Activated T-helper 1 cell treated with Interleukin-2 at 50 U/mL for 16 hours (primary cell): ENCODE data around the gene CD300A.

ENCODE experiments used
- DNase-seq: peaks from one replicate; pipeline ENCODE4 v3.0.0-alpha.2; 2020; ENCODE audit warnings: low read depth

CD300A gene

DNA sequence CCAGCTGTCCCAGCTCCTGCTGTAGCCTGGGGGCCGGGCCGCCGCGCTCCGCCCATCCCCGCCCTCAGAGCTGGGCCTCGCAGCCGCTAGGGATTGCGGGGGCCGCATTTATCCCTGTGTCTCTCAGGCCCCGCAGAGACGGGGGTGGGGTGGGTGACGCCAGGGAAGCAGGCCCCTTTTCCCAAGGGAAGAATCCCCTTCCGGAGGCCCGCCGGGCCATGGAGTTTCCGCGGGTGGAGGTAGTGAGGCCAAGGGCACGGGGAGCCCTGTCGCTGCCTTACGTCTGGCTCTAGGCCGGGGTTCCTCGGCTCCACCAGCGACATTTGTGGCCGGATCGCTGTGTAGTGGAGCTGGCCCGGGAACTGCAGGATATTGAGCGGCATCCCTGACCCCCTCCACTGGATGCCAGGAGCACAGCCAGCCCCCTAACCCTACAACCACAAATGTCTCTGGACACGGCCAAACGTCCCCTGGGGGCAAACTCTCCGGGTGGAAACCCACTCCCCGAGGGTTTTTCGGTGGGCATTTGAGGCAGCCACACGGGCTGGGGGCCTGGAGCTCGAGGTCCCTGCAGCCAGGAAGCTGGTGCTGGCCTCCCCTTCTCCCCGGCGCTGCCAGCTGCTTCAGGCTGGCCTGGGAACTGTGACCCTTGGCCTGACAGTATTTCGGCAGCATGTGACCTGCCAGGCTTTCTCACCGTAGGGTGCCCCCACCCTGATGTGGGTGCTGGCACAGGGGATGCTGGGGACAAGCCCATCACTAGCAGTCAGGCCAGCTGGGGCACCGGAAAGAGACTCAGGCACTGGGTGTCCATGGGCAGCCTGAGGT lies 12.0 kb upstream of the CD300A start:
- no peak for DNase-seq

DNA sequence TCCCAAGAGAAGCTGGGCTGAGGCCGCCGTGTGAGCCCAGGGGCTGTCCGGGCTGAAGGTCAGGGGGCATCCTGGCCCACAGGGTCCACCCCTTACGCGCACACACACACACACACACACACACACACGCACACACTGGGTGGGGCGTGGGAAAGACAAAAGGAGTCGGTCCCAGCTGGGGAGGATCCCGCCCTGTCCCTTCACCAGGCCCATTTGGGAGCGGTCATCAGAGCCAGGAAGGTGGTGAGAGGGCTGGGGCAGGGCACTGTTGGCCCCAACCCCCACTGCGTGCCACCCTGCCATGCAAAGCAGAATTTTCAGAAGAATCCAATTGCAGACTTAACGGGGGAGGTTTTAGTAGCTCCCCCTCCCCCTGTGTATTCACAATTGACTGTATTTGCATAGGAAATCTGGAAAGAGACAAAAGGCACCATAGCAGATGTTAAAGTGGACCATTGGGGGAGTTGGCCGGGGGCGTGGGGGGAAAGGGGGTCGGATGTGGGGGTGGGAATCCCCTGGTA lies 11.3 kb upstream of the CD300A start:
- DNase-seq: no peak

DNA sequence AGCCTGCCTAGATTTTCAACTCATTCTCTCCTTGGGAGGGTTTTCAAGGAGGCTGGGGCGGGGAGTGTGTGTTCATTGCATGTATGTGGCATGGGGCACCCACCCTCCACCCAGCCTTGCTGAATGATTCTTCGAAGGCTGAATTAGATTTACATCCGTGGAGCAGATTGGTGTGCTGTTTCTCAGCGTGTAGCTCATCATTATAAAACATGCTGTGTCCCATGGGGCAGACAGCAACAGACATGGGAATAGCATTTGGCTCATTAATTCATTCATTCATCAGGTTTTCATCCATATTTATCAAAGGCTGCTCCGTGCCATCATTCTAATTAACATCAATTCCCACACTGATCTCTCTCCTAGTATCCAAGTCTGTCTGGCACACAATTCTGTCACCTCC lies 10.6 kb upstream of the CD300A start:
- no peak for DNase-seq

DNA sequence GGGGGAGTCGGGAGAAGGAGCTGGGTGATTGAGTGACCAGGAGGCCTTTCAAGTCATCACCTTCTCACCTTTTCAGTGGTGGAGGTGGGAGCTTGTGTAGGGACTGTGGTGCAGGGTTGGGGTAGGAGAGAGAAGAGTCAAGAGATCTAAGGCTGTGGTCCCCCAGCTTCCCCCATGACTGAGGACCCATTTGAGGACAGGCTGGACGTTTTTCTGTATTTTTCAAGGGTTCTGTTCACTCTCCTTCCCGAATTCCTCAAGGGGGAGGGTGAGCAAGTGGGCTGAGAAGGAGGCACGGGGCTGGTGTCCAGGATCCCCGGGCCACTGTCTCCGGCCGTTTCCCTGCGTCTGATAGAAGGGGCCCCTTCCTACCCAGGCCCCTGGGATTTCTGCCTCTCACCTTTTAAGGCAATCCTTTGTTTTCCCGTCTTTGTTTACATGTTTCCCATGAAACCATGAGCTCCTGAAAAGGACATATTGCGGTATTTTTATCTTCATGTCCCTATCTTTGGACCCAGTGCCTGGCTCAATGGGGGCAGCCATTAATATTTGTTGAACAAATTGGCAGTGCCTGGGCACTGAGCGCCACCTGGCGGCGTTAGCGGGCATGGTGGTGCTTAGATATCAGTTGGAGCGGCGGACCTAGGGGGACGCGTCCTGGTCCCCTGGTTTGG lies 9.2 kb upstream of the CD300A start:
- peak; percentile 55 for DNase-seq

DNA sequence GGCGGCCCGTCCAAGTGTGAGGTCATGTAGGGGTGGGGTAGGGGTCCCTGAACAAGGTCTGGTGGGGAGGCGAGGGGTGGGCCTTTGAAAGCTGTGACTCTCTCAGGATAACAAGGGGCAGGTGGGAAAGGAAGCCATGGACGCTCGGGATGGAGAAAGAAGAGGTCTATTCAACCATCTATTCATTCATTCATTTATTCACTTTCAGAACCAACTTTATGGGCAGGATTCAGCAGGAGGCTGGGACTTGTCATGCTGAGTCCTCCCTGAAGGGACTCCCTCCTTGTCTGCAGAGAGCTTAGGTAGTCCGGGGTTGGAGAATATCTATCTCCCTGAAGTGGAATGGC lies 8.6 kb upstream of the CD300A start:
- no peak for DNase-seq

DNA sequence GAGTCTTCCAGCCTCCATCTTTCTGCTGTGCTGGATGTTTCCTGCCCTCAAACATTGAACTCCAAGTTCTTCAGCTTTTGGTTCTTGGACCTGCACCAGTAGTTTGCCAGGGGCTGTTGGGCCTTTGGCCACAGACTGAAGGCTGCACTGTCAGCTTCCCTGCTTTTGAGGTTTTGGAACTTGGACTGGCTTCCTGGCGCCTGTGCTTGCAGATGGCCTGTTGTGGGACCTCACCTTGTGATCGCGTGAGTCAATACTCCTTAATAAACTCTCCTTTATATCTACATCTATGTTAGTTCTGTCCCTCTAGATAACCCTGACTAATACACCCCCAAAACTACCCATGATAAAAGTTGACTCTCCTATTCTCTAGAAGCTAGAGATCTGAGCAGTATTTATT lies 7.6 kb upstream of the CD300A start:
- DNase-seq: no peak

DNA sequence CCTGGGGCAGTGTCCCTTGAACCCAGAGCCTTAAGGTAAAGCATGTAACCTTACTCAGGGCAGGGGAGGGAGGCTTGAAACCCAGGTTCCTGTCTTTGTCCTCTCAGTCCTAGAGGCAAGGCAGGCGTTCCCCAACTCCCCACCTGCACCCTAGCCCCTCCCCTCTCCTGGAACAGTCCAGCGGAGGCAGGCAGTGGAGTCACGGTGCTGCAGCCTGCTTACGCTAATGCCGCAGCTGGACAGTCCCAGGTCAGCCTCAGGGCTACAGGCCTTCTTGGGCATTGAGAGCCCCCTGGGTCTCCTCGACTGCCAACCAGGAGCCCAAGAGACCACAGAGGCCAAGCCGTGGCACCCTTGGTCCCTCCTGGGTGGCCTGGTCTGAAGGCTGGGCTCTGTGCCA lies 6.8 kb upstream of the CD300A start:
- DNase-seq: no peak

DNA sequence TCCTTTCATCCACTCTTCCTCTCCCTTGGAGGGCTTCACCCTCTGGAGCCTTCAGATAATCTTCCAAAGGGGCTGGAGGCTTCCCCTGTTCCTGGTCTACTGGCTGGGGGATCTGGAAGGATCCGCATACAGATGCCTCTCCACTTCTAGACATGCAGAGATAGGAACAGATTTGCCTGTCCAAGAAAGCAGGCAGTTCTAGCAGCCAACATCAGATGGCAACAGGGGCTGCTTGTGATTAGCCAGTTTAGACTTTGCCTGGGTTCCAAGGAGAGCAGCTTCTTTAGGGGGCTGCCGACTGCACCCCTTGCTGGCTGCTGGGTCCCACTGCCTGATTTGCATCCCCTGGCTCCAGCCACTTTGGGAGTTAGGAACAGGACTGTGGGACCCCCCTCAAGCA lies 6.2 kb upstream of the CD300A start:
- DNase-seq: no peak

DNA sequence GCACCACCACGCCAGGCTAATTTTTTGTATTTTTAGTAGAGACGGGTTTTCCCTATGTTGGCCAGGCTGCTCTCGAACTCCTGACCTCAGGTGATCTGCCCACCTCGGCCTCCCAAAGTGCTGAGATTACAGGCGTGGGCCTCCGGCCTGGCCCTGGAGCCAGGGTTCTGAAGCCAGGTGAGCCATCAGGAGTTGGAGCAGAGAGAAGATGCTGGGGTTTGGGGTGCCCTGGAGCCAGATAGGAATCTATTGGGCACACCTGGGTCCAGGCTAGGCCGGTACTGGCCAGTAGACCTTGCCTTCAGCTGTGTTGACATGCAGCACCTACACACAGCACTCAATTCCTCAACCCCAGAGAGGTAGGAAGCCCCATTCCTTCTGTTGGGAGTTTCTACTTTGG lies 5.4 kb upstream of the CD300A start:
- DNase-seq: no peak

DNA sequence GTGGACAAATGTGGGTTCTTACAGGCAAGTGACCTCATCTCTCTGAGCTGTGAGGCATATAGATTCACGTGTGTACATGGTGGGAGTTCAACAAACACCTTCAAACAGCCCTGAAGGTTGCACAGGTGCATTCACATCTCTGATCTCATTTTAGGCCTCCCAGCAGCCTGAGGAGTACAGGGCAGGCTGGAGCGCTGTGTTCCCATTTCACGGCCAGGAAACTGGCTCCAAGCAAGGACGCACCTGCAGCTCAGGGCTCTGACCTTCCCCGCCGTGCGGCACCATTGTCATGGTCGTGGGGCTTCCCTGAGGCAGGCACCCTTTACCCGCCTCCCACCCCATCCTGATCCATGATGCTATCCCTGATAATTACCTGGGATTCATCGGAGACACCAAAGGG lies 4.8 kb upstream of the CD300A start:
- DNase-seq: no peak

DNA sequence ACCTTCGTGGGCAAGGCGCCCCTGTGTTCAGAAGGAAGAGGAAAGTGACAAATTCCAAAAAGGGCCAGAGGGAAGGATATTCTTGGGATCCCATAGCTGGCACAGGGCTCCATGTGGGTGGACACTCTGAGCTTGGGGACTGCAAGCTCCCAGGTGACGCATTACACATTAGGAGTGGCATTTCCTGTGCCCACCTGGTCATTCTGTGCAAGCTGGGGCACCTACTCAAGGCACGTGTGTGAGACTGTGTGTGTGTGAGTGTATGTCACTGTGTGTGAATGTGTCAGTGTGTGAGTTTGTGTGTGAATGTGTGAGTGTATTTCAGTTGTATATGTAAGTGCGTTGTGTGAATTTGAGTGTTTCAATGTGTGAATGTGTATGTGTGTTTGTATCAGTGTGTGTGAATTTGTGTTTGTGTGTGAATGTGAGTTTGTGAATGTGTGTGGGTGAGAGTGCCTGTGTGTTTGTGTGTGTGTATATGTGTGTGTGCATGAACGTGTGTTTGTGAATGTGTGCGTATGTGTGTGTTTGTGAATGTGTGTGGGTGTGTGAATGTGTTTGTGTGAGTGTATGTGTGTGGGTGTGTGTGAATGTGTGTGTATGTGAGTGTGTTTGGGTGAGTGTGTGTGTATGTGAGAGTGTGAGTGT lies 1.6 kb upstream of the CD300A start:
- DNase-seq: no peak

DNA sequence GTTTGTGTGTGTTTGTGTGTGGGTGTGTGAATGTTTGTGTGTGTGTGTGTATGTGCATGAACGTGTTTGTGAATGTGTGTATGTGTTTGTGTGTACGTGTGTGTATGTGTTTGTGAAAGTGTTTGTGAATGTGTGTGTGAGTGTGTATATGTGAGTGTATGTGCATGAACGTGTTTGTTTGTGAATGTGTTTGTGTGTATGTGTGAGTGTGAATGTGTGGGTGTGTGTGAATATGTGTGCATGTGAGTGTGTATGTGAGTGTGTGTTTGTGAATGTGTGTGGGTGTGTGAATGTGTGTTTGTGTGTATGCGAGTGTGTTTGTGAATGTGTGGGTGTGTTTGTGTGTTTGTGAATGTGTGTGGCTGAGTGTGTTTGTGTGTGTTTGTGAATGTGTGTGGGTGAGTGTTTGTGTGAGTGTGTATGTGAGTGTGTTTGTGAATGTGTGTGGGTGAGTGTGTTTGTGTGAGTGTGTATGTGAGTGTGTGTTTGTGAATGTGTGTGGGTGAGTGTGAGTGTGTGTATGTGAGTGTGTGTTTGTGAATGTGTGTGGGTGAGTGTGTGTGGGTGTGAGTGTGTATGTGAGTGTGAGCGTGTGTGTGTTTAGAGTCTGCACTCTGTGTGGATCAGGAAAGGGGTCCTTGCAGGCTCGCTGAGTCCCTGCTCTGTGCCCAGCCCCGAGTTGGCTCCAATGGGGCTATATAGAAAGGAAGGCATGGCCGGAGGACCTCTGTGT lies 890 bp upstream of the CD300A start:
- no peak for DNase-seq

DNA sequence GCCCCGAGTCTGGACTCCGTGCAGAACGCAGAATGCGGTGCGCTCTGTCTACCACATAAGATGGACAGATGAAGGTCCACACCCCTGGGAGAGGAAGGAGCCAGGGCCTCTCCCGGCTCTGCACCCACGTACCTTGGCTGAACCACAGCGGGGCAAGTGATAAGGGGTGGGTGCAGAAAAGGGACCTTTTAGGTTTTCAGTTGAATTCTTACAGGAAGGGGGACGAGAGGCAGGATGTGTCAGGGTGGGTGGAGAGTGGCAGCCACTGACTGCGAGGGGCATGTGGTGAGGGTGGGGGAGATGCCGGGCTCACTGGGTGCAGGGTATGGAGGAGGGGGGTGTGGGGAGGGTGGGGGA lies 372 bp downstream of the CD300A start:
- no peak for DNase-seq

DNA sequence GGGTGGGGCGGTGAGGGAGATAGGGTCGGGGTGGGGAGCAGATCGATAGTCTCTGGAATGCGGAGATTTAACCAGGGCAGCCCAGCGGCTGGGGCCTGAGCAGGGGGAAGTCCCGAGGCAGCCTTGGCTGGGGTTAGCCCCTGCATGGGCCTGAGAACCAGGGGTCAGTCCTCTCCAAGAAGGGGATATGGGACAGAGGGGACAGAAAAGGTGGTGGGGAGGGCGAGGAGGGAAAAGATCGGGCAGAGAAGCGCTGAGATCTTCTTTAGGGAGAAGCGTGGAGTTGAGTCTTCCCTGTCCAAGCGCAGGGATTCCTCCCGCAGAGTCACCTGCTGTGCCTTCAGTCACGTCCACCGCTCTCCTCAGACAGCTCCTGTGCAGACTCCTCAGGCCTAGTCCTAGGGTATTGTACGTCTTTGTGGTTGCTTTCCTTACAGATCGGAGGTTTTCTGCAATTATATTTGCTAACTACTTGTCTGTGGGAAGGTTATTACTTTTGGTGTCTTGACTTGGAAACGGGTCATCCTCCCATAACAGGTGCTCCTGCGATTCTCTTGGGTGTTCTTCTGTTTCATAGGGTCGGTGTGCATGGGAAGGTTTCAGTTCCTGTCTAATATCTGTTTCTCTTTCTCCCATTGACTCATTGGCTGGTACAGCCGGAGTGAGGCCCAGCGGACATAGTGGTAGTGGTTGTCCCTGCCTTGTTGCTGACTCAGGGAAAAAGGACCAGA lies 952 bp downstream of the CD300A start:
- DNase-seq: no peak

DNA sequence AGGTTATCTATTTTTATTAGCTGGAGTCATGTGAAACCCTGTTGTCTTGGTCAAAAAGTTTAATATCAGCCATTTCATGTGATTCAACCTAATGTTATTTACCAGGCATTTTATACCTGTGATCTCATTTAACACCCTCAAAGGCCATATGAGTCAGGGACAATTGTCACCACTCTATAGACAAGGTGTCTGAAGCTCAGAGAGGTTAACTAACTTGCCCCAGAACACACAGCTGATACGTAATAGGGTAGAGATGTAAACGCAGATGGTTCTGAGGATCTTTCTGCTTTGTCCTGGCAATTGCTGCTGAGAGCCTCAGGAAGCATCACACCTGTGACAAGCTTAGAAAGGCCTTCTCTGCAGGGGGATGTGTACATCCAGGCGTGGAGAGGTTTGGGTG lies 4.9 kb downstream of the CD300A start:
- no peak for DNase-seq

DNA sequence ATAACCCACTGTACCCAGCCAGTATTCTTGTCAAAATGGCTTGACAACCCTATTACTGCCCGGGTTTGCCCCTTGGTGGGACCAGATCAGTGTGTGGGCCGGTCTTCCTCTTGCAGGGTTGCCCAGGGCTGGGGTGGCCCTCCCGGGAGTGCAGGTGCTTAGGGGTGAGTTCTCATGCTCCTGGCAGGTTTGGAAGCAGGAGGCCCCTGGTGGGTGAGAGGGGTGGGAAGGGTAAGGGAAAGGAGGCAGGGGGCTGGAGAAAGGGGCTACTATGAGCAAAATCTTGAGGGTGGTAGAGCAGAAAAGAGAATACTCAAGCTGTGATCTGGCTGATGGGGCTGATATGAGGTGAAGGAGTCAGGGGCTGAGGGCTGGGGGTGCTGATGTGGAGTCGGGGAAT lies 6.5 kb downstream of the CD300A start:
- DNase-seq: no peak

DNA sequence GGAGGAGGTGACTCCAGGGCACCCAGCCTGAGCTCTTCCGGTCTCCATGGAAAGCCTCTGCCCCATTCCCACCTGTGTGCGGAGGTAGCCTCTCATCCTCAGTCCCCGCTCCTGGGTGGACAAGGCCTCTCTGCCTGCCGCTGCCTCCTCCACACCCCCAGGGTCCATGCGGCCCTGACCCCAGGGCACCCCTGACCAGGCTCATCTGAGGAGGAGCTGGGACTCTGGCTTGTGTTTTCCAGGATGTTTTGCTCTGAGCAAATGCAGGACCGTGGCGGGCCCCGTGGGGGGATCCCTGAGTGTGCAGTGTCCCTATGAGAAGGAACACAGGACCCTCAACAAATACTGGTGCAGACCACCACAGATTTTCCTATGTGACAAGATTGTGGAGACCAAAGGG lies 6.9 kb downstream of the CD300A start:
- DNase-seq: no peak

DNA sequence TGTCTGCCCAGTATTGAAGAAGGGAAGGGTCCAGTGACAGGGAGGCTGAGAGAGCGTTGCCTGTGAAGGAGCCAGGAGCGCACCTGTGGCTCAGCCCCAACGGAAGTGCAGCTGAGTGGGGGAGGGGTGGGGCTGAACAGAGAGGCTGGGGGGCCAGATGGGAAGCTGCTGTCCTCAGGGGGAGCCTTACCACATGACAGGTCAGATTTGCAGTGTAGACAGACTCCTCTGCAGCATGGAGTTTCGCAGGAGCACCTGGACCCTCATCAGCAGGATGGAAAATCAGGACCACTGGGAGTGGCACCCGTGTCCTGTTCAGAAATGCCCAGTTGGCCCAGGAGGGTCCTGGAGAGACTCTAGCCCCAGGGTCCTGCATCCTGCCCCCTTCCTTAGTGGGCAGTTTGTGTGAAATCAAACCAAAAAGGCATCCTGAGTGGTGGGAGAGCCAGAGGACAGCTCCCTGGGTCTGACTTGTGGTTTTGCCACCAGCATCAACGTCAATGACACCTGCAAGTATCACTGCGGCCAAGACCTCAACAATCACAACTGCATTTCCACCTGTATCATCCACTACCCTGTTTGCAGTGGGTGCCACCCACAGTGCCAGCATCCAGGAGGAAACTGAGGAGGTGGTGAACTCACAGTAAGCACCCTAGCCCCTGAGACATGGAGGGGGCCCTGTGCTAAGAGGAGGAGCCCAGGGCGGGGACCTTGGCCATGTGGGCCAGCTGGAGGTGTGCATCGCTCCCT lies 7.8 kb downstream of the CD300A start:
- DNase-seq: no peak

DNA sequence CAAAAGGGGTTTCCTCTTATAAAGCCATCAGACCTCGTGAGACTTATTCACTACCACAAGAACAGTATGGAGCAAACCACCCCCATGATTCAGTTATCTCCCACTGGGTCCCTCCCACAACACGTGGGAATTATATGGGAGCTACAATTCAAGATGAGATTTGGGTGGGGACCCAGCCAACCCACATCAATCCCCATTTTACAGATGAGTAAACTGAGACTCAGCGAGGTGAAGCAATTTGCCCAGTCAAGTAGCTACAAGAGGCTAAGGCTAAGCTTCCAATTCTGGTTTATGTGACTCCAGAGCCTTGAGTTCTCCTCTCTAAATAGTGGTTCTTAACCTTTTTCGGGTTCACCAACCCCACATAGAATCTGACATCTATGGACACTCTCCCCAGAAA lies 8.8 kb downstream of the CD300A start:
- no peak for DNase-seq

DNA sequence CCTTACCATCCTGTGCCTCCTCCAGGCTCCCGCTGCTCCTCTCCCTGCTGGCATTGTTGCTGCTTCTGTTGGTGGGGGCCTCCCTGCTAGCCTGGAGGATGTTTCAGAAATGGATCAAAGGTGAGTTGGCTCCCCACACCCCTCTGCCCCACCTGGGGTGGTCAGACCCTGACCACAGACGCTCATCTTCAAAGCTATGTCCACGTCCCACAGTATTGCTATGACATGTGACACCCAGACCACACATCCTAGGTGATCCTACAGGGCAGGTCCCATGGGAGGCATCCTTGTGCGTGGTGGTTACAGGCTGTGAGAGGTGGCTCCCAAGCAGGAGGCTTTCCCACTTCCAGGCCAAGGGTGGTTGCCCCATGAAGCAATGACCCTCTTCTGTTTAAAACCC lies 11.0 kb downstream of the CD300A start:
- DNase-seq: no peak

DNA sequence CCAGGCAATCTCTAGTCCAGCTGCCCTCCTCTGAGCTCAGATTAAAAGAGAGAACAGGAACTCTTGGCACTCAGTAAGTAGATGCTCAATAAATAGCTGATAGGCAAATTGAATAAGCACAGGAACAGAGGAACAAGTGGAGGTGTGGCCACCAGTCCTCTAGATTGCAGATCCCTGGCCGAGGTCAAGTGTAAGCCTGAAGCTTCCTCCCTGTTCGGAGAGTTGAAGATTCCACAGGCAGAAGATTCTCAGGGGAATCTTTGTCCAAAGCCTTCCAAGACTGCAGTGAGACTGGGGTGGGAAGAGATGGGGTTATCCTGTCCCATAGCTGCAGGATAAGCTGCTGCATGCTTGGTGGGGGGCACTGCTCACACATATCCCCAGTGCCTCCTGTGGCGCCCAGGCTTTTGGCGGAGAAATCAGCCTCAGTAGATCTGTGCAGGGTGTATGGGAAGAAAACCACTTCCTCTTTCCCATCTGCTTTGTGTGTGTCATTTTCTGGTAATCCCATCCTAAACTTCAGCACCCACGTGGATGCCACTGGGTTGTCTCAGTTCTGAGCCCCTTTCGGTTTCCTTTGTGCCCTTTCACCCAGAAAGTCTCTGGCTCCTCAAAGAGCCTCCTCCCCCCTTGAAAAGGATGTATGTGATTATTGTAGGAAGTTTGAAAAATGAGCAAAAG lies 12.1 kb downstream of the CD300A start:
- no peak for DNase-seq
